HG03571 (cell line): ENCODE measurements around the gene FASTKD1.
"Not testable (repeated sequence)": the region's sequence is repeated elsewhere in the genome, so short reads cannot be mapped to it uniquely, and the experiment has no call there.

ENCODE experiments used
- ATAC-seq: cut with Tn5 transposase; IDR thresholded peaks from one replicate; pipeline ENCODE4 v1.9.1; 2021; ENCODE audit not compliant: unreplicated experiment

Gene FASTKD1, protein sequence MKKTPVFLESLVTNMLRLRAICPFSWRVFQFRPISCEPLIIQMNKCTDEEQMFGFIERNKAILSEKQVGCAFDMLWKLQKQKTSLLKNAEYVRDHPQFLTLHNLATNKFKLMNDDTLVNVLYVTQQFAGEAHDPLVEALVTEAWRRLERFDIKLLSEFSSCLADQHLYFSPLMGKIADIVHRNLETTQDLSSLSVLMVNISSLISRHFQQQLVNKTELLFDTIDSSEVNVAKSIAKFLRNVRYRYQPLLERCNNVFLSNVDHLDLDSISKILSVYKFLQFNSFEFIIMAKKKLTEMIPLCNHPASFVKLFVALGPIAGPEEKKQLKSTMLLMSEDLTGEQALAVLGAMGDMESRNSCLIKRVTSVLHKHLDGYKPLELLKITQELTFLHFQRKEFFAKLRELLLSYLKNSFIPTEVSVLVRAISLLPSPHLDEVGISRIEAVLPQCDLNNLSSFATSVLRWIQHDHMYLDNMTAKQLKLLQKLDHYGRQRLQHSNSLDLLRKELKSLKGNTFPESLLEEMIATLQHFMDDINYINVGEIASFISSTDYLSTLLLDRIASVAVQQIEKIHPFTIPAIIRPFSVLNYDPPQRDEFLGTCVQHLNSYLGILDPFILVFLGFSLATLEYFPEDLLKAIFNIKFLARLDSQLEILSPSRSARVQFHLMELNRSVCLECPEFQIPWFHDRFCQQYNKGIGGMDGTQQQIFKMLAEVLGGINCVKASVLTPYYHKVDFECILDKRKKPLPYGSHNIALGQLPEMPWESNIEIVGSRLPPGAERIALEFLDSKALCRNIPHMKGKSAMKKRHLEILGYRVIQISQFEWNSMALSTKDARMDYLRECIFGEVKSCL

DNA sequence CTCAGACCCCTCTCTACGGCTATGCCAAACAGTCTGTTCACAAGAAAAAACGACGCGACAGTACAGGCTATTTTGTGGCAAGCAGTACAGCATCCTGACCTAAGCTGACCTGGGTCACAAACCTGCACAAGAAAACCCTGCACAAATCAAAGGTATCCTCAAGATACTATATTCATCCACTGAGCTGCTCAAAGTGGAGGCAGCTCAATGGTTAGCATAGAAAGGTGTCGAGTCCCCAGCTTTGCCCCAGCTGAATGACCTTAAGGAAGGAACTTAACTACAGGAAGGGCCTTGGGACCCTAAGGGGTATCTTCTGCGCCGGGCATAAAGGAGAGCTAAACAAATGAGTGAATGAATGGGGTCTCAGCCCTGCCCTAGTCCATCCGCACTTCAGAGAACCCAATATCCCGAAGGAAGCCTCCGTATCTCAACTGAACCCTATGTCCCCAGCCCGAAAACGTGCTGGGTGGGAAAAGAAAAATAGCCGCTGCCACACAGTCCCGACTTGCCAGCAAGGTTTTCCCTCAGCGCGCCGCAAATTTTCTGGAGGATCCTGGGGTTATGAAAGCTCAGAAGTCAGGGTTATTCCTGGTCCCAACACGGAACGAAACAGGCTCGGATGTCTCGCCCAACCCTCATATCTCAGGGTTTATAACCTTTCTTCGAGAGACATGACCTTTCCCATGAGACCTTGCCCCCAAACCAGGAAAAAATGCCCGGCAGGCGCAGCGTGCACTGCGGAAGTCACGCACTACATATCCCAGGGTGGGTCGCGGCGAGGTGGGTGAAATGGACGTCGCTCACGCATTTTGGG, at the start of gene FASTKD1:
Gene FASTKD1, minus strand, starts transcription at position 706 of the 814 bp plus-strand sequence. CDS start 1,836 bp downstream, outside the sequence.
- ATAC-seq, result peak; percentile 99

DNA sequence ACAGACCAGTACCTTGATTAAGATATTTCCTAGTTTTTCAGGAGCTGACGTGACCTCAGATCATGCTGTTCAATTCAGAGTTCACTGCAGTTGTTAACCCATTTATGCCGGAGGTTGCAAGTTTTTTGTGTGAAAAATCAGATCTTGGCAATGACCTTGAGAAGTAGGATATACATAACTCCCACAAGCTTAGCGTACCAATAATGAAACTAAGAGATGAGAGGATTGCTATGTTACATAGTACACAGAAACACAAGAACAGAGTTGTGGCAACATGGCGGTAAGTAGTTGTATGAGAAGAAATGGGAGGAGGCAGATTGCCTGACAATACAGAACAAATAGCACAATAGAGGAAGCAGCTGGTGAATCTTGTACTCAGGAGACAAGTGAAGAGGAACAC, 49.6 kb upstream of the FASTKD1 start:
- no peak for ATAC-seq

DNA sequence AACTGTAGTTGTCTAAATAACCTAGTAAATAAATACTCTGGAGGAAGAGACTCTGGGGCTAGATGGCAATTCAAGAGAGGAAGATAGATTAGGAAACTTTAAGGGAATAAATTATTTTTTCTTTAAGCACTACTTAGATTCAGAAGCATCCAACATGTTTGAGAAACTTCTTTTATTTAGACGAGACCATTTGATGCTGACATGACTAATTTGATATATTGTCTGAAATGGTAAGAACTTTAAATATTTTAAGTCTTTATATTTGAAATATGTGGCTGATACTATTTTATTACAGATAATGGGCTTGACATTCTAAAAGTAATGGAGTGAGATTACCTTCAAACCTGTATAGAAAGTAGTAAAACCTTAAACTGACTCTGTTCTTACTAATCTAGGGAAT, 46.8 kb upstream of the FASTKD1 start:
- ATAC-seq, result no peak

DNA sequence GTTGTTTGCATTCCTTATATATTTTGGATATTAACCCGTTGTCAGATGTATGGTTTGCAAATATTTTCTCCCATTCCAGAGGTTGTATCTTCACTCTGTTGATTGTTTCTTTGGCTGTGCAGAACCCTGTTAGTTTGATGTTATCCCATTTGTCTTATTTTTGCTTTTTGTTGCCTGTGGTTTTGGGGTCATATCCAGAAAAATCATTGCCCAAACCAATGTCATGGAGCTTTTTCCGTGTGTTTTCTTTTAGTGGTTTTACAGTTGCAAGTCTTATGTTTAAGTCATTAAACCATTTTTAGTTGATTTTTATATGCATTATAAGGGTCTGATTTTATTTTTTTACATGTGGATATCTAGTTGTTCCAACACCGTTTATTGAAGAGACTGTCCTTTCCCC, 46.3 kb upstream of the FASTKD1 start:
- no peak for ATAC-seq

DNA sequence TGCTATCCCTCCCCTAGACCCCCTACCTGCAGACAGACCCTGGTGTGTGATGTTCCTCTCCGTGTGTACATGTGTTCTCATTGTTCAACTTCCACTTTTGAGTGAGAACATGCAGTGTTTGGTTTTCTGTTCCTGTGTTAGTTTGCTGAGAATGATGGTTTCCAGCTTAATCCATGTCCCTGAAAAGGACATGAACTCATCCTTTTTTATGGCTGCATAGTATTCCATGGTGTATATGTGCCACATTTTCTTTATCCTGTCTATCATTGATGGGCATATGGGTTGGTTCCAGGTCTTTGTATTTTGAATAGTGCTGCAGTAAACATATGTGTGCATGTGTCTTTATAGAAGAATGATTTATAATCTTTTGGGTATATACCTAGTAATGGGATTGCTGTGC, 42.3 kb upstream of the FASTKD1 start:
- not testable (repeated sequence) for ATAC-seq

DNA sequence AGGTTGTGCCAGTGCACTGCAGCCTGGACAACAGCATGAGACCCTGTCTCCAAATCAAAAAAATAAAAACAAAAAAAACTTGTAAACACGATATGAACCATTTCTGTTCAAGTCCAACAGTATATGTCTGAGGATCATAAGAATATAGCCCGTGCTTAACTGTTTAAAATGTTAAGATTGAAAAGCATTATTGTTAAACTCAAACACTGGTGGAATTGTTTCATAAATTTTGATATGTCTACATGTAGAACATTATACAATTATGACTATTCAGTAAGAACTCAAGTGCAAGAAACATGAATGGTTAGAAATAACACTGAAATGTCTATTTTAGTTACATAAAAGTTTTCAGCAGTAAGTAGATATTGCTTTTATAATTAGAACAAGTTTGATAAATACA, 40.2 kb upstream of the FASTKD1 start:
- no peak for ATAC-seq

DNA sequence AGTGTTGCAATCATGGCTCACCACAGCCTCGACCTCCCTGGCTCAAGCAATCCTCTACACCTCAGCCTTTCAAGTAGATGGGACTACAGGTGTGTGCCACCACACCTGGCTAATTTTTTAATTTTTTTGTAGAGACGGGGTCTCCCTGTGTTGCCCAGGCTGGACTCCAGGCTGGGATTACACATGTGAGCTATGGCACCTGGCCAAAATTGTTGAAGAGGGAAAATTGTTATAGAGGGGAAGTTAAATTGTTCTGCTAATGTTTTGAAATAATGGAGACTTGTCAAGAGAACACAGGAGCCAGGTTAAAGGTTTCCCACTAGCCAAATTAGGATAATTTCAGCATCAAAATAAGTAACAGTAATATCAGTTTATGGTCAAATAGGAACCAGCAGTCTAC, 35.6 kb upstream of the FASTKD1 start:
- ATAC-seq, result no peak

DNA sequence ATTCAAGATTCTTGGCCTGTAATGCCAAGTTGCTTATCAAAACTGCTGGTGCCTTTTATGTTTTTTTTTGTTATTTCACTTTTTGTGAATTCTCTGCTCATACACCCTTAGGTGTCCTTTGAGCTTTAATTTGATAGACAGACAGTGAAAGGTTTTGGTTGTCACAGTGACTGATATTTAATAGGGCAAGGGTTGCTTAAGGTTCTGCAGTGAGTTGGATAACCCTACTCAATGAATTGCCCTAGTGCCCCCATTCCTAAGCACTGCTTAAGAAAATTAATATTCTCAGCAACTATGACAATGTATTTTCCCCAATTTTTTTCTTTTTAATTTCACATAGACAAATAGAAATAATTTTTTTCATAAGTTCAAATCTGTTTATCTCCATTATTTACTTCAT, 25.9 kb upstream of the FASTKD1 start:
- no peak for ATAC-seq

DNA sequence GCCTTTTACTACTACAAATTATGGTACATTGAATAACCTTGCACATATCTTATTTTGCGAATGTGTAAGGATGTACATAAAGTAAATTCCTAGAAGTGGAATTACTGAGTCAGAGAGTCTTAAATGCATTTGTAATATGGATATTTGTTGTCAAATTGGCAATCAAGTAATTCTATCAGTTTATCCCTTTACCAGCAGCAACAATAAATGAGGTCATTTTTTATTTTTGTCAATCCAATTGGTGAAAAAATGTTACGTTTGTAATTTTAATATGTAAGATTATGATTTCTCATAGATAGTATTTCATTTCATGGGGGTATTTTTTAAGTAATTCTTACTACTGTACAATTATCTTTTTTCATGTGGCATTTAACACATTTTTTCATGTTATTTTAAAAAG, 25.3 kb upstream of the FASTKD1 start:
- no peak for ATAC-seq

DNA sequence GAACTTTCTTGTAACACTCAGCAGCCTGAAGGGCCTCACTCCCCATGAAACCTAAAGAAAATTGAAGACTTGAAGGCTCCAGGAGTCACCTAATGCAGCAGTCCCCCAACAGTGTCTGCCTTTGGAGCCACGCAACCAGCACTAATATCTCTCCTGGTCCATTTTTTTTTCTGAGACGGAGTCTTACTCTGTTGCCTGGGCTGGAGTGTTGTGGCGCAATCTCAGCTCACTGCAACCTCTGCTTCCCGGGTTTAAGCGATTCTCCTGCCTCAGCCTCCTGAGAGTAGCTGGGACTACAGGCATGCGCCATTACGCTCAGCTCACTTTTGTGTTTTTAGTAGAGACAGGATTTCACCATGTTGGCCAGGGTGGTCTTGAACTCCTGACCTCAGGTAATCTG, 22.9 kb upstream of the FASTKD1 start:
- not testable (repeated sequence) for ATAC-seq

DNA sequence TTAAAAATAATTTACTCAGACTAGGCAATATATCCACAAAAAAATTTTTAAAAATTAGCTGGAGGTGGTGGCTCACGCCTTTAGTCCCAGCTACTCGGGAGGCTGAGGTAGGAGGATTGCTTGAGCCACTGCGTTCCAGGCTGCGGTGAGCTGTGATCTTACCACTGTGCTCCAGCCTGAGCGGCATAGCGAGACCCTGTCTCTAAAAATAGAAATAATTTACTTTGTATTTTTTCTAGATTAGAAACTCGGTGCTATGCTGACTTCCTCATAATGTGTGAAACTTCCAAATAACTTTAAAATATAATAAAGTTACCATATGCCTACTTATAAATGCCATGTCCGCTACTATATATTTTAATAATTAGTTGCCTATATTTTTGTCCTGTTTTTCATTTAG, 17.1 kb upstream of the FASTKD1 start:
- ATAC-seq, result no peak

DNA sequence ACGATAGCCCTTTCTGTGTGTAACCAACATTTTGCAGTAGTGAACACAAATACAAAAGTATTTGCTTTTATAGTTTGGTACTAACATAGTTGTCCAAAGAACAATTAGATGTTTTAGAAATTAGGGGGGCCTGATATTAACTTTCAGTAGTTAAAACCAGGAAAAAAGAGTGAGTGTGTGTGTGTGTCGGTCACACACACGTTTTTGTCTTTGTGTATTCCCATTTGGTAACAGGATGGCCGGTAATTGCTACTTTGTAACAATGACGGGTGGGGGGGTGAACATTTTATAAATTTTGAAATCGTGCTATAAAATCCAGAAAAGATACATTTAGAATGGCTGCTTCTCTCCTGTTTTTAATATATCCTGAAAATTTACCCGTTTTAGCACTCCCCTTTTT, 12.0 kb upstream of the FASTKD1 start:
- ATAC-seq, result no peak

DNA sequence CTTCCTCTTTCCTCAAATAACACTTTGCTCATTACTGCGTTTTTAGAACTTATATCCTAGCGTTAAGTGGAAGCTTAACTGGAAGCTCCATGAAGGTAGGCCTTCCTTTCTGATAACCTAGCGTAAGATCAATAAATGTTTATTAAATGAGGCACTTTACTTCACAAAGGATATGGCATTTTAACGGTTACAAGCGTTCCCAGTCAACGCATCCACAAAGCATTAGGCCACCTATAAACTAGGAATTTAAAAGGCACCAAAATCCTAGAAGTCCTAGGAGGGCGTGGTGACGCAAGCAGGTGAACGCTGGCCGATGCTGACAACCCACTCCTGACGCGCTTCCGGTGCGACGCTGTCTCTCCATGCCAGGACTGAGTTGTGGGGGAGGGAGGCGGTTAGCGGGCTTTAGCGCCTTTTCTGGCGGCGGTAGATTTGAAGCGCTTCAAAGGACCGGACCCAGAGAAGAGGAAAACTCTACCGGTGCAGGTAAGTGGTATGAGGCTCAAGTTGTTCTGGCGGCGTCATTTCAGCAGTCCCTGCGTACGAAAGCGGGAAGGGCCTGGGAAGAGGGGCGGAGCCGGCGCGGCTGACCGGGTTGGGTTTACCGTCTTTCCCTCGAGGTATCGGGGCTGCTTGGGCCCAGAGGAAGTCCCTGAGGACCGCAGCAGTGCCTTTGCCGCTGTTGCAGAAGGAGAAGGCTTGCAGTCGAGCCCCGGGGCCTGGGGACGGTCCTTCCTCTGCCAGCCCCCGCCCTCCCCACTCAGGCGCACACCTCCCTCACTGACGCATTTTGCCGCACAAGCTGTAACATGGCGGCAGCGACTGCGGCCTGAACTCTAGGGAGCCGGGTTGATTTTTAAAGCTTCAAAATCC, 10.6 kb upstream of the FASTKD1 start, which contains the start of gene PPIG:
Gene PPIG, plus strand, starts transcription at position 347 of the 873 bp plus-strand sequence. CDS start 19,691 bp downstream, outside the sequence.
- ATAC-seq, result peak; percentile 89

DNA sequence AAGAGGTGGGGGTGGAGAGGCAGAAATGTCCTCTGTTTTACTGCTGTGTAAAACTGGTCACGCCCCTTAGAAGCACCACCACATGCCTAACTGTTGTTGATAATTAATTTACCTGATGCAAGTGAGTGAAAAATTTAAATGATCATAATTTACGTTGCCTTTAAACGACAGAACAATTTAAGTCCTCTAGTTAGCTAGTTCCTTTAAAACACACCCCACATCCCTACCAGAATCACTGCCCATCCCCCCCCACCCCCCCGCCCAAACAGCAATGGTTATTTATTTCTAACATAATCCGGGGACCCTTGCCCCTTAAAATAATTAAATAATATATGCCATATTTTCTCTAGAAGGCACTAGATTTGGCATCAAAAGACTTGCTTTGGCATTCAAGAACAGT, 9.9 kb upstream of the FASTKD1 start:
- no peak for ATAC-seq

DNA sequence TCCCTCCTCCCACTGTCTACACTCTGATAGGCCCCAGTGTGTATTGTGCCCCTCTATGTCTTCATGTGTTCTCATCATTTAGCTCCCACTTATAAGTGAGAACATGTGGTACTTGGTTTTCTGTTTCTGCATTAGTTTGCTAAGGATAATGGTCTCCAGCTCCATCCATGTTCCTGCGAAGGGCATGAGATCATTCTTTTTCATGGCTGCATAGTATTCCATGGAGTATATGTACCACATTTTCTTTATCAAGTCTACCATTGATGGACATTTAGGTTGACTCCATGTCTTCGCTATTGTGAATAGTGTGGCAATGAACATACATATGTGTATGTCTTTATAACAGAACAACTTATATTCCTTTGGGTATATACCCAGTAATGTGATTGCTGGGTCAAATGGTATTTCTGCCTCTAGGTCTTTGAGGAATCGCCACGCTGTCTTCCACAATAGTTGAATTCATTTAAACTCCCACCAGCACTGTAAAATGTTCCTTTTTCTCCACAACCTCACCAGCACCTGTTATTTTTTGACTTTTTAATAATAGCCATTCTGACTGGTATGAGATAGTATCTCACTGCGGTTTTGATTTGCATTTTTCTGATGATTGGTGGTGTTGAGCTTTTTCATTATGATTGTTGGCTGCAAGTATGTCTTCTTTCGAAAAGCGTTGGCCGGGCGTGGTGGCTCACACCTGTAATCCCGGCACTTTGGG, 9.0 kb upstream of the FASTKD1 start:
- ATAC-seq, result not testable (repeated sequence)

DNA sequence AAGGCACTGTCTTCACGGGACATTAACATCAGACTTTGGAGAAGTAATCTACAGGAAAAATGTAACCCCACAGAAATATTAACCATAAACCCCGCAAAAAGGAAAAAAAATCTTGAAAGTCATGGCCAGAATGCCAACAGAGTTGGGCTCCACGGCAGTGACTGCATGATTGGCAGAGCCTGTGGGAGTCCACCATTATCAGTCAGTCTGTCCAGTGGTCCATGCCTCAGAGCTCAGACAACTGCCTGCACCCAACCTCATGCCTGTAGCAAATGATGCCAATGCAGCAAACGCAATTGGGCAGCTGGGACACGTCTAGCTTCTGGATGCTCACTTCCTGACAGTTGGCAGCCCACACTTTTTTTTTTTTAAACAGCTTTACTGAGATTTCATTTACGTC, 5.4 kb upstream of the FASTKD1 start:
- no peak for ATAC-seq

DNA sequence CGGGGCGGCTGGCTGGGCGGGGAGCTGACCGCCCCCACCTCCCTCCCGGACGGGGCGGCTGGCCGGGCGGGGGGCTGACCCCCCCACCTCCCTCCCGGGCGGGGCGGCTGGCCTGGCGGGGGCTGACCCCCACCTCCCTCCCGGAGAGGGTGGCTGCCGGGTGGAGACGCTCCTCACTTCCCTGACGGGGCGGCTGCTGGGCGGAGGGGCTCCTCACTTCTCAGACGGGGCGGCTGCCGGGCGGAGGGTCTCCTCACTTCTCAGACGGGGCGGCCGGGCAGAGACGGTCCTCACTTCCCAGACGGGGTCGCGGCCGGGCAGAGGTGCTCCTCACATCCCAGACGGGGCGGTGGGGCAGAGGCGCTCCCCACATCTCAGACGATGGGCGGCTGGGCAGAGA, 1.6 kb upstream of the FASTKD1 start:
- ATAC-seq, result not testable (repeated sequence)

DNA sequence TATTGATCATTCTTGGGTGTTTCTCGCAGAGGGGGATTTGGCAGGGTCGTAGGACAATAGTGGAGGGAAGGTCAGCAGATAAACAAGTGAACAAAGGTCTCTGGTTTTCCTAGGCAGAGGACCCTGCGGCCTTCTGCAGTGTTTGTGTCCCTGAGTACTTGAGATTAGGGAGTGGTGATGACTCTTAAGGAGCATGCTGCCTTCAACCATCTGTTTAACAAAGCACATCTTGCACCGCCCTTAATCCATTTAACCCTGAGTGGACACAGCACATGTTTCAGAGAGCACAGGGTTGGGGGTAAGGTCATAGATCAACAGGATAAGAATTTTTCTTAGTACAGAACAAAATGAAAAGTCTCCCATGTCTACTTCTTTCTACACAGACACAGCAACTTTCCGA, 874 bp upstream of the FASTKD1 start:
- not testable (repeated sequence) for ATAC-seq

DNA sequence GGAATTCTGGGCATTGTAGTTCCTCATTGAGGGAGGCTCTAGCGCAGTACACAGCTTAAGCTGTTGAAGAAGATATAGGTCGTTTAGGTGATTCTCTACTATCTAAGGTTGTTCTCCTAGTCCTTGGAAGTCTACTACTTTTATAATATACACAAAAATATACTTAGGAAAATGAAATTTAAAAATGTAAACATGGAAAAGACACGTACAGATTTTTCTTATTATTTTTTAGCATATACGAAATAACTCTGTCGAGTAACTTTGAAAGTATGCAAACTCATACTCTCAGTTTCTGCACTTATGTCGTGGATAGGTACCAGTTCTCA, 272 bp upstream of the FASTKD1 start:
- no peak for ATAC-seq

DNA sequence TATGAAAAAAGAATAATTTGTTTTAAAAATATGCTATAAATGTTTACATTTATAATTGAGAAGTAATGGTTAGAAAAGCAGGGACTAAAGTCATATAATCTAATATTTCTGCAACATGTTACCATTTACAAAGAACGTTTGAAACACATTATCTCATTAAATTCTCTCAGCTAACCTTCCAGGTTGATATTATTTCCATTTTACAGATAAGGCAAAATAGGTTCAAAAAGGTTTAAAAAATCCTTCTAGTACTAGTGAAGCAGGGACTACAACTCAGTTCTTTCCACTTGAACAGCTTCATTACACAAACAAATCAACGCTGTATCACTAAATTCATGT, 875 bp downstream of the FASTKD1 start:
- ATAC-seq, result no peak
